HUES64 (cell line): ENCODE measurements around the gene DSPP. TPM values are rescaled to one million over a fixed set of nuclear protein-coding genes. Genes with fewer than 3 reads are reported as not detected.
"Not testable (repeated sequence)": the region's sequence is repeated elsewhere in the genome, so short reads cannot be mapped to it uniquely, and the experiment has no call there.

Source experiments
- H3K27ac ChIP-seq: 2 replicates; pipeline ENCODE4 v1.7.0; 2013; ENCODE audit warnings: low read depth, low read length, inconsistent platforms
- H3K27me3 ChIP-seq: 2 replicates; pipeline ENCODE4 v1.6.1; 2013; ENCODE audit warnings: mild to moderate bottlenecking, low read length; ENCODE audit not compliant: insufficient read depth
- H3K36me3 ChIP-seq: 2 replicates; pipeline ENCODE4 v1.6.1; 2013; ENCODE audit warnings: mild to moderate bottlenecking, low read length; ENCODE audit not compliant: insufficient read depth
- H3K4me1 ChIP-seq: 2 replicates; pipeline ENCODE4 v1.6.1; 2013; ENCODE audit warnings: mild to moderate bottlenecking, low read length, moderate library complexity; ENCODE audit not compliant: insufficient read depth
- H3K4me3 ChIP-seq: 2 replicates; pipeline ENCODE4 v1.5.1; 2013; ENCODE audit warnings: mild to moderate bottlenecking, low read length, moderate library complexity
- H3K9ac ChIP-seq: 2 replicates; pipeline ENCODE4 v1.6.1; 2013; ENCODE audit warnings: mild to moderate bottlenecking, low read depth, low read length
- H3K9me3 ChIP-seq: 2 replicates; pipeline ENCODE4 v1.6.1; 2013; ENCODE audit warnings: low read depth, low read length; ENCODE audit not compliant: insufficient read depth
- WGBS: fragments of 150-250, 120-280 bp; methylation state at CpG from one replicate; pipeline ENCODE4 v1.1.7; 2013; ENCODE audit warnings: missing lambda C conversion rate; 5-methylcytosine and 5-hydroxymethylcytosine counted together
- polyA plus RNA-seq, 2 experiments: library from polyadenylated mRNA; stranded (reverse); fragments of 50-300 nt; gene quantifications; one replicate each; pipeline ENCODE4 v1.2.3, GENCODE V29; 2013

Gene DSPP
- not detected for polyA plus RNA-seq (2013, experiment 1 of 2)
- polyA plus RNA-seq (2013, experiment 2 of 2): not detected

GRCh38 chr4:87608229-87608628 is at the start of gene DSPP:
TSS of gene DSPP (plus strand) at chr4:87608529. CDS start at chr4:87610909, 2,380 bp downstream.
- Histone ChIP-seq H3K4me3 (no peak within 1 kb of the TSS), H3K36me3 (no peaks in the 10 kb centered on the region)
- 97% methylated on average over 3 of the region's 4 CpGs for WGBS

GRCh38 chr4:87559090-87559837 is 49.1 kb upstream of the DSPP start:
- no peaks in the 10 kb centered on the region for H3K27me3 ChIP-seq
- no peaks in the 10 kb centered on the region for H3K9me3 ChIP-seq
- no peak overlapping the region for H3K27ac ChIP-seq
- whole genome bisulfite sequencing: 77% methylated on average over 8 of the region's 8 CpGs
- no peak overlapping the region for H3K9ac ChIP-seq
- H3K36me3 ChIP-seq: no peaks in the 10 kb centered on the region
- H3K4me3 ChIP-seq: no peak overlapping the region
- H3K4me1 ChIP-seq: no peaks in the 10 kb centered on the region; the same call in 1 of the 2 replicates

More at GRCh38 chr4:87608229-87608628, at the start of gene DSPP:
- H3K9ac ChIP-seq: no peak within 1 kb of the TSS
- H3K27me3 ChIP-seq: no peaks in the 10 kb centered on the region
- H3K4me1 ChIP-seq: no peaks in the 10 kb centered on the region
- no peaks in the 10 kb centered on the region for H3K9me3 ChIP-seq
- no peak within 1 kb of the TSS for H3K27ac ChIP-seq

- H3K9ac ChIP-seq: no peak overlapping the region
- WGBS: 89% methylated on average over 2 of the region's 2 CpGs
- no peak overlapping the region for H3K4me3 ChIP-seq
- H3K4me1 ChIP-seq: peaks cover 7% of the 10 kb centered on the region
- H3K9me3 ChIP-seq: no peaks in the 10 kb centered on the region
- H3K27me3 ChIP-seq: no peaks in the 10 kb centered on the region
- H3K27ac ChIP-seq: no peak overlapping the region
- H3K36me3 ChIP-seq: no peaks in the 10 kb centered on the region
Observed at GRCh38 chr4:87560802-87561201, 47.5 kb upstream of the DSPP start.

GRCh38 chr4:87565746-87566145 is 42.6 kb upstream of the DSPP start:
- 93% methylated on average over 4 of the region's 4 CpGs for WGBS
- Histone ChIP-seq H3K4me1 (peaks cover 7% of the 10 kb centered on the region; the same call in 1 of the 2 replicates), H3K27ac (no peak overlapping the region), H3K27me3 (no peaks in the 10 kb centered on the region), H3K4me3 (no peak overlapping the region), H3K9me3 (0 out of 2 replicates have a peak, but pooled peaks cover 3% of the 10 kb centered on the region), H3K36me3 (no peaks in the 10 kb centered on the region), H3K9ac (no peak overlapping the region)

- Histone ChIP-seq H3K9me3 (0 out of 2 replicates have a peak, but pooled peaks cover 3% of the 10 kb centered on the region), H3K36me3 (no peaks in the 10 kb centered on the region), H3K9ac (no peak overlapping the region), H3K27ac (no peak overlapping the region), H3K4me1 (peaks cover 7% of the 10 kb centered on the region; the same call in 1 of the 2 replicates), H3K4me3 (no peak overlapping the region), H3K27me3 (no peaks in the 10 kb centered on the region)
- 74% methylated on average over 2 of the region's 2 CpGs for WGBS
Observed at GRCh38 chr4:87566276-87566675, 42.1 kb upstream of the DSPP start.

- H3K4me3 ChIP-seq: no peak overlapping the region
- H3K27me3 ChIP-seq: no peaks in the 10 kb centered on the region
- H3K9ac ChIP-seq: no peak overlapping the region
- no peak overlapping the region for H3K27ac ChIP-seq
- 0 out of 2 replicates have a peak, but pooled peaks cover 3% of the 10 kb centered on the region for H3K9me3 ChIP-seq
- 96% methylated on average over 2 of the region's 2 CpGs for whole genome bisulfite sequencing
- H3K36me3 ChIP-seq: no peaks in the 10 kb centered on the region
- peaks cover 7% of the 10 kb centered on the region; the same call in 1 of the 2 replicates for H3K4me1 ChIP-seq
Observed at GRCh38 chr4:87567191-87567590, 41.1 kb upstream of the DSPP start.

GRCh38 chr4:87570290-87570805 is 38.0 kb upstream of the DSPP start:
- peaks cover 11% of the 10 kb centered on the region; the same call in 1 of the 2 replicates for H3K4me1 ChIP-seq
- H3K36me3 ChIP-seq: no peaks in the 10 kb centered on the region
- no peak overlapping the region for H3K27ac ChIP-seq
- H3K9me3 ChIP-seq: 0 out of 2 replicates have a peak, but pooled peaks cover 3% of the 10 kb centered on the region
- no peak overlapping the region for H3K9ac ChIP-seq
- H3K4me3 ChIP-seq: no peak overlapping the region
- WGBS: 97% methylated on average over 5 of the region's 5 CpGs
- no peaks in the 10 kb centered on the region for H3K27me3 ChIP-seq

- H3K27me3 ChIP-seq, H3K9me3 ChIP-seq, H3K9ac ChIP-seq, H3K4me3 ChIP-seq, H3K4me1 ChIP-seq, H3K27ac ChIP-seq, H3K36me3 ChIP-seq: not testable (repeated sequence)
Observed at GRCh38 chr4:87574376-87574775, 34.0 kb upstream of the DSPP start.

GRCh38 chr4:87574996-87575395 is 33.3 kb upstream of the DSPP start:
- Histone ChIP-seq H3K9ac (no peak overlapping the region), H3K4me1 (0 out of 2 replicates have a peak, but pooled peaks cover 7% of the 10 kb centered on the region), H3K27ac (no peak overlapping the region), H3K27me3 (no peaks in the 10 kb centered on the region), H3K4me3 (no peak overlapping the region), H3K36me3 (no peaks in the 10 kb centered on the region), H3K9me3 (no peaks in the 10 kb centered on the region)
- 67% methylated on average over 3 of the region's 3 CpGs for WGBS

GRCh38 chr4:87575408-87575807 is 32.9 kb upstream of the DSPP start:
- 0 out of 2 replicates have a peak, but pooled peaks cover 7% of the 10 kb centered on the region for H3K4me1 ChIP-seq
- no peak overlapping the region for H3K9ac ChIP-seq
- no peaks in the 10 kb centered on the region for H3K36me3 ChIP-seq
- 94% methylated on average over 1 of the region's 1 CpG for WGBS
- no peak overlapping the region for H3K4me3 ChIP-seq
- H3K27me3 ChIP-seq: no peaks in the 10 kb centered on the region
- no peaks in the 10 kb centered on the region for H3K9me3 ChIP-seq
- no peak overlapping the region for H3K27ac ChIP-seq

- Histone ChIP-seq H3K36me3 (no peaks in the 10 kb centered on the region), H3K4me1 (0 out of 2 replicates have a peak, but pooled peaks cover 7% of the 10 kb centered on the region), H3K27ac (no peak overlapping the region)
Observed at GRCh38 chr4:87575983-87576382, 32.3 kb upstream of the DSPP start.

More at GRCh38 chr4:87575983-87576382, 32.3 kb upstream of the DSPP start:
- H3K9ac ChIP-seq: no peak overlapping the region
- H3K4me3 ChIP-seq: no peak overlapping the region
- no peaks in the 10 kb centered on the region for H3K9me3 ChIP-seq
- H3K27me3 ChIP-seq: no peaks in the 10 kb centered on the region
